Panc1 (cell line): ENCODE measurements around the gene ANKRA2. TPM values are rescaled to one million over a fixed set of nuclear protein-coding genes. Genes with fewer than 3 reads are reported as not detected.

Experiments used
- ATAC-seq: fragments of 200-7000 bp; cut with Tn5 transposase; 2 replicates; pipeline ENCODE4 v1.9.1; 2020; ENCODE audit warnings: mild to moderate bottlenecking, moderate library complexity
- BruUV-seq: library from RNA; stranded (reverse); fragments of 400-500 nt; replicated peaks from 2 replicates; lab custom pipeline; 2021; lab: Mats Ljungman, UMichigan
- CTCF ChIA-PET: fragments of 300-600 bp; sonication (Branson Sonifier 250); formaldehyde crosslinking; loops from one replicate; lab custom pipeline; 2022; ENCODE audit warnings: antibody characterized with exemption; lab: Charles Lee
- POLR2A ChIA-PET: fragments of 300-600 bp; sonication (Branson Sonifier 250); formaldehyde crosslinking; loops from one replicate; lab custom pipeline; 2022; ENCODE audit warnings: antibody characterized with exemption; lab: Charles Lee
- DNase-seq: peaks from one replicate; pipeline ENCODE4 v3.0.0-alpha.2; 2010; ENCODE audit warnings: low read depth, low spot score
- H3K27ac ChIP-seq: 2 replicates; pipeline ENCODE4 v1.5.1; 2011; ENCODE audit warnings: mild to moderate bottlenecking, low read length, inconsistent platforms
- H3K27me3 ChIP-seq: fragments of 200-500 bp; sonication (Bioruptor generic); 2 replicates; pipeline ENCODE4 v1.6.0; 2014; ENCODE audit warnings: low read length, inconsistent platforms; ENCODE audit not compliant: control insufficient read depth, insufficient read depth
- H3K36me3 ChIP-seq: fragments of 200-500 bp; sonication (Bioruptor generic); 2 replicates; pipeline ENCODE4 v1.5.1; 2014; ENCODE audit warnings: inconsistent platforms, mild to moderate bottlenecking, low read length, moderate library complexity; ENCODE audit not compliant: control insufficient read depth, insufficient read depth
- H3K4me1 ChIP-seq: 2 replicates; pipeline ENCODE4 v1.5.1; 2011; ENCODE audit warnings: inconsistent platforms, mild to moderate bottlenecking, low read length, moderate library complexity; ENCODE audit not compliant: control insufficient read depth, insufficient read depth
- H3K4me3 ChIP-seq, 2 experiments: 2 replicates each; pipeline ENCODE4 v1.5.1; 2011 to 2012; ENCODE audit warnings: low read depth in 2 of 2, low read length in 2 of 2, mild to moderate bottlenecking in 2 of 2, inconsistent platforms in 1 of 2, moderate library complexity in 1 of 2
- H3K9me3 ChIP-seq: fragments of 200-500 bp; sonication (Bioruptor generic); 2 replicates; pipeline ENCODE4 v1.5.1; 2014; ENCODE audit warnings: low read depth, mild to moderate bottlenecking, inconsistent platforms, low read length, moderate library complexity; ENCODE audit not compliant: control insufficient read depth, insufficient read depth
- POLR2AphosphoS5 ChIP-seq: IDR thresholded peaks from 2 replicates; pipeline ENCODE4 v1.6.1; 2012; ENCODE audit warnings: mild to moderate bottlenecking, low read depth, low read length, moderate library complexity
- SIN3A ChIP-seq: IDR thresholded peaks from 2 replicates; pipeline ENCODE4 v1.6.1; 2012; ENCODE audit warnings: low read depth, mild to moderate bottlenecking, low read length, moderate library complexity, borderline replicate concordance; ENCODE audit not compliant: insufficient read depth
- TCF7L2 ChIP-seq: IDR thresholded peaks from 2 replicates; pipeline ENCODE4 v1.6.1; 2011; ENCODE audit warnings: mild to moderate bottlenecking, low read depth, low read length, inconsistent platforms
- in situ Hi-C: cut with HindIII; loops from 2 replicates; pipeline ENCODE4 v1.10.0; 2016; ENCODE audit warnings: low sequenced_read_pairs, low pct_unique_long_range_greater_than_20kb
- intact Hi-C: fragments of 100-400 bp; cut with micrococcal nuclease; formaldehyde crosslinking; loops from one replicate; pipeline ENCODE4 v1.10.0; 2022; ENCODE audit not compliant: unreplicated experiment
- total RNA-seq: library from RNA; stranded (reverse); gene quantifications from one replicate; pipeline ENCODE4 v1.2.1, GENCODE V29; 2021; ENCODE audit not compliant: unreplicated experiment
- TF ChIP-seq, protein P1 (sequence below), 2 experiments: IDR thresholded peaks; 2 replicates each; pipeline ENCODE4 v1.6.1; 2011 to 2012; ENCODE audit warnings: low read depth in 2 of 2, control low read depth in 1 of 2, low read length in 1 of 2, mild to moderate bottlenecking in 1 of 2, moderate library complexity in 1 of 2; ENCODE audit not compliant: insufficient read depth in 1 of 2
- TF ChIP-seq, protein P2 (sequence below): fragments of 450-650 bp; IDR thresholded peaks from 2 replicates; pipeline ENCODE4 v1.5.1; 2017; ENCODE audit warnings: mild to moderate bottlenecking

Gene ANKRA2
- total RNA-seq, 1 experiment from 2014 or later = 6.7 TPM

DNA sequence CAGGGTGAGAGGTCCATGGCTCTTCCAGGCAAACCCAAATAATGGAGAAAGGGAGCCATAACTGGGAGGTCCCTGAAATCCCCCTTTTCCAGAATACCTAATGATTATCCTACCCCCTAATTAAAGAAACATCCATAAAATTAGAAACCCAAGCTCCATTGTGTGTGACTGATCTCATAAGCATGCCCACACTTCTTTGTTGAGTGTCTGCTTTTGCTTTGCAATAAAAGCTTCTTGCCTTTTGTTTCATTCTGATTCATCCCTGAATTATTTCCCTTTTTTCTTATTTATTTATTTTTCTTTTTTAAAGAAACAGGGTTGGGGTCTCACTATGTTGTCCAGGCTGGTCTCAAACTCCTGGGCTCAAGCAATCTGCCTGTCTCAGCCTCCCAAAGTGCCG lies 34.1 kb downstream of the ANKRA2 start:
- CTCF ChIA-PET = no interaction called here
- in situ Hi-C loops (no loop called here), intact Hi-C loops (no loop called here)

DNA sequence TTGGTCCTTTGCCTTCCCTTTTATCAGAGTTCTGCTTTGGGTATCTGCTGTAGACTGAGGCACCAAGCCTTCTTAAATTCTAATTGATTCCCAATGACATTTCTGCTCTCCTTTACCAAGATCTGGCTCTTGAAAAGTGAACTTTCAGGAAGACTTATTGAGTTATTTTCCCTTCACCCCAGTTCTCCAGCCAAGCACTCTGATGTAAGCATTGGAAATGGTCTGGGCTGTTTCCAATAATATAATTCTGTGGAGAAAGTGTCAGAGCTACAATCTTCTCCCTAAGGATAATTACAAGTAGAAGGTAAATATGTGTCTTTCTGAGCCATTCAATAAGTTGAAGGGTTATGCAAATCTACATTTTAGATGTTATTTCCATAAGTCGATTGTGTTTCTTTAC lies 36.4 kb downstream of the ANKRA2 start:
- Histone ChIP-seq H3K9me3 (no peaks in the 10 kb centered on the region), H3K27ac (no peak overlapping the region), H3K27me3 (no peaks in the 10 kb centered on the region), H3K36me3 (no peaks in the 10 kb centered on the region), H3K4me3 (no peak overlapping the region), H3K4me1 (no peaks in the 10 kb centered on the region)
- CTCF ChIA-PET = no interaction called here
- intact Hi-C loops (no loop called here), in situ Hi-C loops (no loop called here)
- BruUV-seq = no TSS peak
- POLR2A ChIA-PET = no interaction called here
- ATAC-seq (no peak), DNase-seq (no peak)
- TF ChIP-seq POLR2AphosphoS5 (no peak), TCF7L2 (no peak), SIN3A (no peak)
- TF ChIP-seq, protein P1, sequence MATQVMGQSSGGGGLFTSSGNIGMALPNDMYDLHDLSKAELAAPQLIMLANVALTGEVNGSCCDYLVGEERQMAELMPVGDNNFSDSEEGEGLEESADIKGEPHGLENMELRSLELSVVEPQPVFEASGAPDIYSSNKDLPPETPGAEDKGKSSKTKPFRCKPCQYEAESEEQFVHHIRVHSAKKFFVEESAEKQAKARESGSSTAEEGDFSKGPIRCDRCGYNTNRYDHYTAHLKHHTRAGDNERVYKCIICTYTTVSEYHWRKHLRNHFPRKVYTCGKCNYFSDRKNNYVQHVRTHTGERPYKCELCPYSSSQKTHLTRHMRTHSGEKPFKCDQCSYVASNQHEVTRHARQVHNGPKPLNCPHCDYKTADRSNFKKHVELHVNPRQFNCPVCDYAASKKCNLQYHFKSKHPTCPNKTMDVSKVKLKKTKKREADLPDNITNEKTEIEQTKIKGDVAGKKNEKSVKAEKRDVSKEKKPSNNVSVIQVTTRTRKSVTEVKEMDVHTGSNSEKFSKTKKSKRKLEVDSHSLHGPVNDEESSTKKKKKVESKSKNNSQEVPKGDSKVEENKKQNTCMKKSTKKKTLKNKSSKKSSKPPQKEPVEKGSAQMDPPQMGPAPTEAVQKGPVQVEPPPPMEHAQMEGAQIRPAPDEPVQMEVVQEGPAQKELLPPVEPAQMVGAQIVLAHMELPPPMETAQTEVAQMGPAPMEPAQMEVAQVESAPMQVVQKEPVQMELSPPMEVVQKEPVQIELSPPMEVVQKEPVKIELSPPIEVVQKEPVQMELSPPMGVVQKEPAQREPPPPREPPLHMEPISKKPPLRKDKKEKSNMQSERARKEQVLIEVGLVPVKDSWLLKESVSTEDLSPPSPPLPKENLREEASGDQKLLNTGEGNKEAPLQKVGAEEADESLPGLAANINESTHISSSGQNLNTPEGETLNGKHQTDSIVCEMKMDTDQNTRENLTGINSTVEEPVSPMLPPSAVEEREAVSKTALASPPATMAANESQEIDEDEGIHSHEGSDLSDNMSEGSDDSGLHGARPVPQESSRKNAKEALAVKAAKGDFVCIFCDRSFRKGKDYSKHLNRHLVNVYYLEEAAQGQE (IDR thresholded peaks at IDR 0.05; ENCODE audit: insufficient read depth in 1 of 2, low read depth in 2 of 2, low read length in 1 of 2) = no peak
- TF ChIP-seq, protein P2, sequence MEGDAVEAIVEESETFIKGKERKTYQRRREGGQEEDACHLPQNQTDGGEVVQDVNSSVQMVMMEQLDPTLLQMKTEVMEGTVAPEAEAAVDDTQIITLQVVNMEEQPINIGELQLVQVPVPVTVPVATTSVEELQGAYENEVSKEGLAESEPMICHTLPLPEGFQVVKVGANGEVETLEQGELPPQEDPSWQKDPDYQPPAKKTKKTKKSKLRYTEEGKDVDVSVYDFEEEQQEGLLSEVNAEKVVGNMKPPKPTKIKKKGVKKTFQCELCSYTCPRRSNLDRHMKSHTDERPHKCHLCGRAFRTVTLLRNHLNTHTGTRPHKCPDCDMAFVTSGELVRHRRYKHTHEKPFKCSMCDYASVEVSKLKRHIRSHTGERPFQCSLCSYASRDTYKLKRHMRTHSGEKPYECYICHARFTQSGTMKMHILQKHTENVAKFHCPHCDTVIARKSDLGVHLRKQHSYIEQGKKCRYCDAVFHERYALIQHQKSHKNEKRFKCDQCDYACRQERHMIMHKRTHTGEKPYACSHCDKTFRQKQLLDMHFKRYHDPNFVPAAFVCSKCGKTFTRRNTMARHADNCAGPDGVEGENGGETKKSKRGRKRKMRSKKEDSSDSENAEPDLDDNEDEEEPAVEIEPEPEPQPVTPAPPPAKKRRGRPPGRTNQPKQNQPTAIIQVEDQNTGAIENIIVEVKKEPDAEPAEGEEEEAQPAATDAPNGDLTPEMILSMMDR = no peak

More for the DNA sequence above, 34.1 kb downstream of the ANKRA2 start:
- Histone ChIP-seq H3K27me3 (no peaks in the 10 kb centered on the region), H3K27ac (no peak overlapping the region), H3K4me3 (no peak overlapping the region), H3K36me3 (no peaks in the 10 kb centered on the region), H3K4me1 (no peaks in the 10 kb centered on the region), H3K9me3 (peaks cover 7% of the 10 kb centered on the region; the same call in 1 of the 2 replicates)
- POLR2A ChIA-PET = no interaction called here
- no TSS peak for BruUV-seq
- ATAC-seq (no peak), DNase-seq (no peak)
- TF ChIP-seq, protein P1 (IDR thresholded peaks at IDR 0.05; ENCODE audit: insufficient read depth in 1 of 2, low read depth in 2 of 2, low read length in 1 of 2) = no peak
- no peak for TF ChIP-seq POLR2AphosphoS5
- no peak for TF ChIP-seq SIN3A
- no peak for TF ChIP-seq TCF7L2
- TF ChIP-seq, protein P2 = no peak
